H1 (cell line): ENCODE data around the gene KCNJ3.

ENCODE experiments used
- BRCA1 ChIP-seq: IDR thresholded peaks from 2 replicates; pipeline ENCODE4 v1.6.1; 2012; ENCODE audit warnings: low read depth, low read length, improper control_type of control experiment
- CBX5 ChIP-seq: fragments of 300-800, 300-1000 bp; sonication (generic); IDR thresholded peaks from 2 replicates; pipeline ENCODE4 v1.7.1; 2016; ENCODE audit warnings: antibody characterized with exemption, low read length, low read depth
- EZH2 ChIP-seq: fragments of 200-600 bp; sonication (generic); IDR thresholded peaks from 2 replicates; pipeline ENCODE4 v1.7.1; 2012; ENCODE audit warnings: low read depth, mild to moderate bottlenecking, moderate library complexity, low read length, inconsistent platforms; ENCODE audit not compliant: severe bottlenecking
- GABPA ChIP-seq: IDR thresholded peaks from 2 replicates; pipeline ENCODE4 v1.6.1; 2011; ENCODE audit warnings: mild to moderate bottlenecking, low read length, moderate library complexity, borderline replicate concordance; ENCODE audit not compliant: insufficient read depth
- POLR2AphosphoS5 ChIP-seq: IDR thresholded peaks from 2 replicates; pipeline ENCODE4 v1.6.1; 2011; ENCODE audit warnings: low read depth, low read length
- SIRT6 ChIP-seq: IDR thresholded peaks from one replicate; pipeline ENCODE4 v1.7.1; 2012; ENCODE audit warnings: low read length, inconsistent platforms
- SP1 ChIP-seq: IDR thresholded peaks from 2 replicates; pipeline ENCODE4 v1.6.1; 2011; ENCODE audit warnings: low read depth, low read length
- SP2 ChIP-seq: IDR thresholded peaks from 2 replicates; pipeline ENCODE4 v1.6.1; 2012; ENCODE audit warnings: mild to moderate bottlenecking, low read length, inconsistent platforms
- TF ChIP-seq, protein P1 (sequence below), 3 experiments: IDR thresholded peaks; 1 replicate in 2 of 3; 2 replicates in 1 of 3; pipeline versions ENCODE4 v1.5.1 to v1.6.1; 2011; ENCODE audit warnings: low read length in 3 of 3, mild to moderate bottlenecking in 3 of 3, inconsistent platforms in 2 of 3, low read depth in 1 of 3, moderate library complexity in 1 of 3; ENCODE audit not compliant: insufficient read depth in 1 of 3; ENCODE audit errors: control extremely low read depth in 1 of 3

DNA sequence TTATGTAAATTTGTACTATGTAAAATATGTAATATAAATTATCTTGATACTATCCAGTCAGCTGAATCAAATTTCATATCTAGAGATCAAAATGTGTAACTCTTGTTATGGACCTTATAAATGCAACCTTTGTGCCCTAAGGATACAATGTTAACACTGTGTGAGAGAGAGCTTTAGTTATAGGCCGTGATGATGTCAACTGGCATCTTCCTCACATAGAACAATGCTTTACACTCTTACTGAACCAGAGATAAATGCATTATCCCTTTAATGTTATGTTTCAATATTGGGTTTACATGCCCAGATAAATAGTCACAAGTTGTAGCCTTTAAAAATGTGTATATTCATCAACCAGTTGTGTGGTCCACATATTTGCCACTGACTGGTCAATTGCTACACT lies 115.1 kb downstream of the KCNJ3 start:
- TF ChIP-seq SP2 (no peak), SIRT6 (no peak), EZH2 (no peak), CBX5 (no peak), POLR2AphosphoS5 (no peak), GABPA (no peak), BRCA1 (no peak), SP1 (no peak)
- TF ChIP-seq, protein P1, sequence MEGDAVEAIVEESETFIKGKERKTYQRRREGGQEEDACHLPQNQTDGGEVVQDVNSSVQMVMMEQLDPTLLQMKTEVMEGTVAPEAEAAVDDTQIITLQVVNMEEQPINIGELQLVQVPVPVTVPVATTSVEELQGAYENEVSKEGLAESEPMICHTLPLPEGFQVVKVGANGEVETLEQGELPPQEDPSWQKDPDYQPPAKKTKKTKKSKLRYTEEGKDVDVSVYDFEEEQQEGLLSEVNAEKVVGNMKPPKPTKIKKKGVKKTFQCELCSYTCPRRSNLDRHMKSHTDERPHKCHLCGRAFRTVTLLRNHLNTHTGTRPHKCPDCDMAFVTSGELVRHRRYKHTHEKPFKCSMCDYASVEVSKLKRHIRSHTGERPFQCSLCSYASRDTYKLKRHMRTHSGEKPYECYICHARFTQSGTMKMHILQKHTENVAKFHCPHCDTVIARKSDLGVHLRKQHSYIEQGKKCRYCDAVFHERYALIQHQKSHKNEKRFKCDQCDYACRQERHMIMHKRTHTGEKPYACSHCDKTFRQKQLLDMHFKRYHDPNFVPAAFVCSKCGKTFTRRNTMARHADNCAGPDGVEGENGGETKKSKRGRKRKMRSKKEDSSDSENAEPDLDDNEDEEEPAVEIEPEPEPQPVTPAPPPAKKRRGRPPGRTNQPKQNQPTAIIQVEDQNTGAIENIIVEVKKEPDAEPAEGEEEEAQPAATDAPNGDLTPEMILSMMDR (IDR thresholded peaks at IDR 0.05; ENCODE audit: control extremely low read depth in 1 of 3, insufficient read depth in 1 of 3, low read depth in 1 of 3, low read length in 3 of 3): no peak
